Peyer's patch (tissue), 4 donors: ENCODE results near the gene GFER. TPM values are rescaled to one million over a fixed set of nuclear protein-coding genes. Genes with fewer than 3 reads are reported as not detected.

ENCODE experiments used
- DNase-seq, 3 donors: peaks; one replicate each; pipeline ENCODE4 v3.0.0-alpha.2; 2017 to 2019
- H3K27ac ChIP-seq, 4 donors: fragments of 200-600 bp; sonication (generic); one replicate each; pipeline ENCODE4 v1.5.1; 2016 to 2019
- H3K27me3 ChIP-seq, 2 donors: fragments of 200-600 bp; sonication (generic); one replicate each; pipeline ENCODE4 v1.5.1; 2019
- H3K36me3 ChIP-seq, 3 donors: fragments of 200-600 bp; sonication (generic); one replicate each; pipeline ENCODE4 v1.5.1; 2016 to 2019
- H3K4me1 ChIP-seq, 4 donors: fragments of 200-600 bp; sonication (generic); one replicate each; pipeline ENCODE4 v1.5.1; 2016 to 2019
- H3K4me3 ChIP-seq, 4 donors: fragments of 200-600 bp; sonication (generic); 1 replicate in 3 of 4; 2 replicates in 1 of 4; pipeline ENCODE4 v1.5.1; 2016 to 2019; ENCODE audit warnings: mild to moderate bottlenecking in 1 of 4
- H3K9me3 ChIP-seq, 4 donors: fragments of 200-600 bp; sonication (generic); one replicate each; pipeline ENCODE4 v1.5.1; 2016 to 2019; ENCODE audit warnings: mild to moderate bottlenecking in 1 of 4
- POLR2A ChIP-seq, 2 donors: fragments of 450-650 bp; IDR thresholded peaks; one replicate each; pipeline ENCODE4 v1.5.1; 2017; ENCODE audit warnings: antibody characterized with exemption in 2 of 2, mild to moderate bottlenecking in 2 of 2, moderate library complexity in 2 of 2
- total RNA-seq, 4 donors: library from RNA; depleted of rRNA; stranded (reverse); fragments of >200 nt; gene quantifications; one replicate each; pipeline ENCODE4 v1.1.0, GENCODE V29; 2016
- TF ChIP-seq, protein P1 (sequence below), 6 experiments: fragments of 450-650 bp in 4 of 6; fragments of 200-600 bp in 2 of 6; sonication (generic) in 1 of 6; IDR thresholded peaks; one replicate each; pipeline ENCODE4 v1.5.1; 2017 to 2019; ENCODE audit warnings: antibody characterized with exemption in 6 of 6, mild to moderate bottlenecking in 3 of 6, moderate library complexity in 1 of 6

GFER gene
- total RNA-seq, 4 donors from 2014 or later = 31.4 to 102 (median 83.1) TPM

DNA sequence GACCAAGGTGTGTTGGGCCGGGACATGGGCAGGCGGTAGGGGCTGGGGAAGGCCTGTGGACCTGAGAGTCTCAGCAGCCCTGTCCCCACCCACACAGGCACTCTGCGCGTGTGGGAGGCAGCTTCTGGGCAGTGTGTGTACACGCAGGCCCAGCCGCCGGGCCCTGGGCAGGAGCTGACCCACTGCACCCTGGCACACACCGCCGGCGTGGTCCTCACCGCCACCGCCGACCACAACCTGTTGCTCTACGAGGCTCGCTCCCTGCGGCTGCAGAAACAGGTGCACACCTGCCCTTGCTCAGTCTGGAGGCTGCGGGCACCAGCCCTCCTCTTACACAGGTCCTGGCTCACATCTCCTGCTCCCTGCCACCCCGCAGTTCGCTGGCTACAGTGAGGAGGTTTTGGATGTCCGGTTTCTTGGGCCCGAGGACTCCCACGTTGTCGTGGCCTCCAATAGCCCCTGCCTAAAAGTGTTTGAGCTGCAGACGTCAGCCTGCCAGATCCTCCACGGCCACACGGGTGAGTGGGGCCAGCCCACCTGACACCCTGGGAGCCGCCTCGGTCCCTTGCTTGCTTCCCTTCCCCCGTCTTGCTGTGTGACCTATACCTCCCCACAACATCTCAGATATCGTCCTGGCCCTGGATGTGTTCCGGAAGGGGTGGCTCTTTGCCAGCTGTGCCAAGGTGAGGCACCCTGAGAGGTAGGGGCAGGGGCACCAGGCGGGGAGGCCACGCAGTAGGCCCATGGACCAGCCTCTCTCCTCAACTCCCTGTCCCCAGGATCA lies 8.4 kb upstream of the GFER start:
- TF ChIP-seq, protein P1, sequence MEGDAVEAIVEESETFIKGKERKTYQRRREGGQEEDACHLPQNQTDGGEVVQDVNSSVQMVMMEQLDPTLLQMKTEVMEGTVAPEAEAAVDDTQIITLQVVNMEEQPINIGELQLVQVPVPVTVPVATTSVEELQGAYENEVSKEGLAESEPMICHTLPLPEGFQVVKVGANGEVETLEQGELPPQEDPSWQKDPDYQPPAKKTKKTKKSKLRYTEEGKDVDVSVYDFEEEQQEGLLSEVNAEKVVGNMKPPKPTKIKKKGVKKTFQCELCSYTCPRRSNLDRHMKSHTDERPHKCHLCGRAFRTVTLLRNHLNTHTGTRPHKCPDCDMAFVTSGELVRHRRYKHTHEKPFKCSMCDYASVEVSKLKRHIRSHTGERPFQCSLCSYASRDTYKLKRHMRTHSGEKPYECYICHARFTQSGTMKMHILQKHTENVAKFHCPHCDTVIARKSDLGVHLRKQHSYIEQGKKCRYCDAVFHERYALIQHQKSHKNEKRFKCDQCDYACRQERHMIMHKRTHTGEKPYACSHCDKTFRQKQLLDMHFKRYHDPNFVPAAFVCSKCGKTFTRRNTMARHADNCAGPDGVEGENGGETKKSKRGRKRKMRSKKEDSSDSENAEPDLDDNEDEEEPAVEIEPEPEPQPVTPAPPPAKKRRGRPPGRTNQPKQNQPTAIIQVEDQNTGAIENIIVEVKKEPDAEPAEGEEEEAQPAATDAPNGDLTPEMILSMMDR (IDR thresholded peaks at IDR 0.05) = no peak
- TF ChIP-seq POLR2A (IDR thresholded peaks at IDR 0.05) = no peak
- H3K36me3 ChIP-seq = peaks cover 0 to 47% (median 0%) of the 10 kb centered on the region in 3 donors
- no peaks in the 10 kb centered on the region for H3K9me3 ChIP-seq
- no peak overlapping the region for H3K4me3 ChIP-seq
- H3K4me1 ChIP-seq = peaks cover 3 to 38% (median 15%) of the 10 kb centered on the region in 4 donors
- DNase-seq = no peak
- no peaks in the 10 kb centered on the region for H3K27me3 ChIP-seq
- no peak overlapping the region for H3K27ac ChIP-seq

DNA sequence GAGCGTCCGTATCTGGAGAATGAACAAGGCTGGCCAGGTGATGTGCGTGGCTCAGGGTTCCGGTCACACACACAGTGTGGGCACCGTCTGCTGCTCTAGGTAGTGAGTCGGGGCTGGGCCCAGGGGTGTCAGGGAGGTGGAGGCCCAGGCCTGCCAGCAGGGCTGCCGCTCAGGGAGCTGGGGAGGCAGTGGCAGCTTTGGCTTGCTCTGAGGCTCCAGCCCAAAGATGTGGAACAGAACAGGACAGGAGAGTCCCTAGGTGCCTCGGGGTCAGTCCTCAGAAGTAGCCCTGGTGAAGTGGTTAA lies 7.8 kb upstream of the GFER start:
- H3K27ac ChIP-seq = no peak overlapping the region
- no peak overlapping the region for H3K4me3 ChIP-seq
- no peaks in the 10 kb centered on the region for H3K27me3 ChIP-seq
- TF ChIP-seq POLR2A (IDR thresholded peaks at IDR 0.05) = no peak
- TF ChIP-seq, protein P1 (IDR thresholded peaks at IDR 0.05) = no peak
- peaks cover 0 to 47% (median 0%) of the 10 kb centered on the region in 3 donors for H3K36me3 ChIP-seq
- peaks cover 3 to 38% (median 13%) of the 10 kb centered on the region in 4 donors for H3K4me1 ChIP-seq
- H3K9me3 ChIP-seq = no peaks in the 10 kb centered on the region
- DNase-seq = no peak

- peaks cover 0 to 47% (median 0%) of the 10 kb centered on the region in 3 donors for H3K36me3 ChIP-seq
- no peak overlapping the region for H3K4me3 ChIP-seq
- peaks cover 3 to 45% (median 11%) of the 10 kb centered on the region in 4 donors for H3K4me1 ChIP-seq
- DNase-seq = no peak
- no peaks in the 10 kb centered on the region for H3K9me3 ChIP-seq
- no peaks in the 10 kb centered on the region for H3K27me3 ChIP-seq
- H3K27ac ChIP-seq = no peak overlapping the region
- TF ChIP-seq, protein P1 (IDR thresholded peaks at IDR 0.05) = no peak
- no peak for TF ChIP-seq POLR2A (IDR thresholded peaks at IDR 0.05)
These were observed 6.8 kb upstream of the GFER start for GRCh38 chr16:1976951-1977874.

- Histone ChIP-seq H3K4me3 (no peak overlapping the region), H3K36me3 (peaks cover 0 to 47% (median 0%) of the 10 kb centered on the region in 3 donors), H3K4me1 (peaks cover under 1 to 46% (median 5%) of the 10 kb centered on the region in 4 donors), H3K27ac (no peak overlapping the region), H3K9me3 (no peaks in the 10 kb centered on the region), H3K27me3 (no peaks in the 10 kb centered on the region)
- TF ChIP-seq, protein P1 (IDR thresholded peaks at IDR 0.05) = no peak
- TF ChIP-seq POLR2A (IDR thresholded peaks at IDR 0.05) = no peak
- no peak for DNase-seq
These were observed 6.1 kb upstream of the GFER start for GRCh38 chr16:1977875-1978268.

- H3K36me3 ChIP-seq = peaks cover 0 to 47% (median 0%) of the 10 kb centered on the region in 3 donors
- peak in 1 of 3 donors; percentile 57 for DNase-seq
- H3K27ac ChIP-seq = peak overlapping the region in 3 of 4 donors; percentile 77 to 88 (median 88)
- peaks cover 0 to 46% (median 6%) of the 10 kb centered on the region in 4 donors for H3K4me1 ChIP-seq
- no peaks in the 10 kb centered on the region for H3K9me3 ChIP-seq
- no peaks in the 10 kb centered on the region for H3K27me3 ChIP-seq
- no peak for TF ChIP-seq POLR2A (IDR thresholded peaks at IDR 0.05)
- TF ChIP-seq, protein P1 (IDR thresholded peaks at IDR 0.05) = no peak
- peak overlapping the region in 3 of 4 donors; percentile 21 to 72 (median 61) for H3K4me3 ChIP-seq
These were observed 5.4 kb upstream of the GFER start for GRCh38 chr16:1978476-1979120.
